T-helper 2 cell (primary cell): ENCODE measurements around the gene GAB3.
"Not testable (repeated sequence)": the region's sequence is repeated elsewhere in the genome, so short reads cannot be mapped to it uniquely, and the experiment has no call there.

ENCODE experiments used
- DNase-seq, 5 experiments: peaks; one replicate each; pipeline versions ENCODE4 v3.0.0 to v3.0.0-alpha.2; 2012 to 2022

Gene GAB3

DNA sequence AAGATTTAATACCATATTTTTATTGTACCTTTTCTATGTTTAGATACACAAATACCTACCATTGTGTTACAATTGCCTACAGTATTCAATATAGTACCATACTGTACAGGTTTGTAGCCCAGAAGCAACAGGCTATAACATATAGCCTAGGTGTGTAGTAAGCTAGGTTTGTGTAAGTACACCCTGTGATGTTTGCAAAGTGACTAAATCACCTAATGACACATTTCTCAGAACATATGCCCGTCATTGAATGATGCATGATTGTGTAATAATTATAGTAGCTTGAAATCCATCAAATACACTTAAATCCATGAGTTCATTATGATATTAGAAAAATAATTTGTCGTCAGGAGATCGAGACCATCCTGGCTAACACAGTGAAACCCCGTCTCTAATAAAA lies 30.8 kb downstream of the GAB3 start:
- no peak for DNase-seq

DNA sequence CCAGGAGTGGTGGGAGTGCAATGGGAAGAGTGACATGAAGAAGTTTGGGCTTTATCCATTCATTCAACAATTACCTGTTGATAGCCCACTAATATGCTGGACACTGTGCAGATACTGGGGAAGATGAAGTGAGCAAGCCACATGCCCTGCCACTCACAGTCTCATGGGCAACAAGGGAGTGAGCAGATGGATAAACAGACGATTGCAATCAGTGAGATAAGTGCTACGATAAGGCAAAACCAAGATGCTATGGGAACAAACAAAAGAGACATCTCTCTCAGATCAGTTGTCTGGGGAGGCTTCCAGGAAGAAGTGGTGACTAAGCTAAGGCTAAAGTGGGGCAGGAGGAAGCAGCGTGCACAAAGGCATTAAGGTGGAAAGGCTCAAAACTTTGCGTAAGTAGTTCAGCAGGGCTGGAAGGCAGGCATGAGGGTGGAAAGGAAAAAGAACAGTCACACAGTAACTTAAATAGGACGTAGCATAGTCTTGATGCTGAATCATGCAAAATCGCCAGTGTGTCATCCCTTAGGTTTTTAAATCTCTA lies 31.7 kb downstream of the GAB3 start:
- DNase-seq: peak in 3 of 5 experiments; percentile 21 to 83 (median 61)

DNA sequence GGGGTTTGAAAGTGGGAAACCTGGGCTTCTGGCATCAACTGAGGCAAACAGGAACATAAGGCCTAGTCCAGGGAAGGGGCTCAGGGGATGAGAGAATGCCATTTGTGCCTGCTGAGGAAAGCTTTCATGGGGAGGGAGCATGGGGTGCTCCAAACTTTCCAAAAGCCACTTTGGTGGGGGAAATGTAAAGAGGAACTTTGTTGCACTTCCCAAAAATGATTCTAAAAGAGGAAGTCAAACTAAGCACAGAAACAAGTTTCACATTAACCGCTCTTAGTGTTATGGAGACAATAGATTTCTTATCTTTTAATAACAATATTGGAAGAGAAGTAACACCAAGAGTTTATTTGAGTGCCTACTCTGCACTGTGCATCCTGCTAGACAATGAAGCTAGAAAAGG lies 32.3 kb downstream of the GAB3 start:
- no peak for DNase-seq

DNA sequence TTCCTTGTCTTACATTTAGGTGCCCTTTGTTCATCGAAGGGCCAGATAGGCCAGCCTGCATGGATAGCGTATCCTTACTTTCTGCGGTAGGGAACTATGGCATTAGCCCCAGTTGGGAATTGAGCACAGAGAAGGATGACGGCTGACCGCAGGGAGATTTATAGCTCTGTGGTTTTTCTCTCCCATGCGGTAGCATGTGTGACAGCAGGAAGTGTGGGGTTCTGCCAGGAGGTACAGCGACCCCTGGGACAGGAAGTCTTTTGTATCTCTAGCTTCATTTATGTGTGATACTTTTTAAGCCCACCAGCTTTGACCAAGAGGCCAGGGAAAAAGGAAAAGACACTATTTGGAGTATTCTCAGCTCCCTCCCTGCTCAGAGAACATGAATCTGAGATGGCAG lies 33.1 kb downstream of the GAB3 start:
- DNase-seq: peak in 2 of 5 experiments; percentile 51 to 57

DNA sequence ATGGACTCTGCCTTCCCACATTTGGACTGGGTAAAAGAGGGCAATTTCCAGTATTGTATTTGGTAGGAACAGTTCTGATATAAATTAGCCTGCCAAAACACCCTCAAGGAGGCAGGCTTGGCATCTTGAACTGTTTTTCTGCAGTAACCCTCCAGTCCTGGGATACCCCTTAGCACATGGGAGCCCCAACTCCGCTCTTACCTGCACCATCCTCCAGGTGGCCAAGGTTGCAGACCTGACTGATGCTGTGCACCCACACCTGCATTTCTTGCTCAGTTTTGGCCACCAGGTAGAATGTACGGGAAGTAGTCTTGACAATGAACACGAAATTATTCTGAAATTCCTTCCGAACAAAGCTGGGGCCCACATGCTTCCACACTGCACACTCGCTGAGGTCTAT lies 35.1 kb downstream of the GAB3 start:
- DNase-seq: no peak

DNA sequence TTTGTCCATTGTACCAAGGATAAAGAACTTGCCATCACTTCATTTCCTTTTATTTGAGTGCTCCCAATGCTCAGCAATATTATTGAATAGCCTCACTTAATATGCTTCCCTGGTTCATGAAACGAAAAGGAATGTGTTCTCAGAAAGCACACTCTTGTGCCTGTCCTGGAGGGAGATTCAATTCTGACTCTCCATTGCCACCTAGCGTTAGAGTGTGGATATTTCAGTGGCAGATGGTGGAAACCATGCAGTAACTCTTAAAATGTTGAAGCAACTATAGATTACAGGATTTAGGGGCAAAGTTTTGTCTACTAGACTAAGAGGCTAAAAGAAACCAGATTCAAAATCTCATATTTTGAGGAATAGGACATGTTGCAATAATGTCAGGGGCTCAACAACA lies 36.0 kb downstream of the GAB3 start:
- DNase-seq: peak in 3 of 5 experiments; percentile 14 to 64 (median 24)

DNA sequence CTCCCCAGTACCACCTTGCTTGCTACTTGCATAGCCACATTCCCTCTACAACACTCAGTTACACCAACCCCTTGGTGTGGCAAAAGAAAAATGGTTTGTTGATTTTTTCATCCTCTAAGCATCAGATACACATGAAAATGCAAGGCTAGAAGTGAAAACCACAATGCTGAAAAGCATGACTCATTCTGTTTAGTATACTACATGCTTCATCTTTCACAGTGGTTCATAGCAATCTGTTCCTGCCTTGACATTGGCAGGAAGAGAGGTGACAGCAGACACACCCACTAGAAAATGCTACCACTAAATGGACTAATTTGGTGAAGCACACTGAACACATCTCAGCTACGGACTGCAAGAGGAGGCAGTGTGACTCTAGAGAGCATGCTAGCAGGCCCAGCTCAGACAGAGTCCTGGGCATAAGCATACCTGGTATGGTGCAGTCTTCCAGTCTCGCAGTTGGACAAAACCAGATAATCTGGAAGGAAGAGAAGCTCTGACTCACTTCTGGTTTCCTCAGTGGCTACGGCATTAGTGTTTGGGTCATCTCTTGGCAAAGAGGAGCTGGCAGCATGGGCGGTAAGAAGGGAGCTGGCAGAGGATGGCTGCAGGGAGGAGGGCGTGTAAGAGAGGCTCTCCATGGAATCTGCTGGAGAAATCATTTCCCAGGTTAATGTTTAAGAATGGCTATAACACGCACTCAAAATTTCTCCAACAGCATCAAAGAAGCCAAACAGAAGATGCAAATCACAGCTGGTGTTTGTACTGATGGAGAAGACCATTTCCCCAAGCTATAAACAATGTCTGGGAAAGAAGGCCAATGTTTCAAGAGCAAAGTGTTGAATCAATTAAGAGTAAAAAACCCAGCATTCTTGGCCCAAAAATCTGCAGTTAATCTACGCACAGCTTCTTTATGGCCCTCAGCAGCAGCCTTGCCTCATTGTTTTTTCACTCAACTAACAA lies 37.8 kb downstream of the GAB3 start:
- peak in 2 of 5 experiments; percentile 62 to 93 for DNase-seq

DNA sequence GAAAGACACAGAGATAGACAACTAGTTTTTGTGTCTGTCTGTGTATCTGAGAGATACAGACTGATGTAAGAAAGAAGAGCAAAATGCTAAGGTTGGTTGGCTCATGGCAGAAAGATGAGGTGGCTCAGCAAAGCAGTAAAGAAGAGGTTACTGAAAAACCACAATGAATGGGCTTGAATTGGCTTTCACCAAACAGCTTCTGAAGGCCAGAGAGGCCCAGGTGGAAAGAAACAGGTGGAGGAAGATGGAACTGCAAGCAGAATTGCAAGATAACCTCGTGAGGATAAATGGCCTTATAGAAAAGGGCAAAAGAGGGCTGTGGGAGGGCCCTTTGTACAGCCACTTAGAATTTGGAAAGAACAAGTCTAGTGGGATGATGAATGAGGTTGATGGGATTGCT lies 39.6 kb downstream of the GAB3 start:
- no peak for DNase-seq

DNA sequence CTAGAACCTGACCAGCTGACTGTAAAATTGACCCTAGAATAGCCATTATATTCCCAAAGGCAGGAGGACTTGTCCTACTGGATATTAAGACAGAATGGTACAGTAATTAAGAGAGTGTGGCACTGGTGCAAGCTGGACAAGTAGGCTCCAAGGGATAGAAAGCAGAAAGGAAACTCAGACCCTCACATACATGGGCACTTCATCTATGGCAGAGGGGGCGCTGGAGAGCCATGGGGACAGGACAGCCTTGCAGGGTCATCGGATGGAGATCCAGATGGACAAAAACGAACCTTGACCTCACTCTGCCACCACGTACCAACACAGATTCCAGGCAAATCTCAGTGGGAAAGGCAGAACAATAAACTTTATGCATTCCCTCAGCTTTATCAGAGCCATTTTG lies 40.6 kb downstream of the GAB3 start:
- no peak for DNase-seq

DNA sequence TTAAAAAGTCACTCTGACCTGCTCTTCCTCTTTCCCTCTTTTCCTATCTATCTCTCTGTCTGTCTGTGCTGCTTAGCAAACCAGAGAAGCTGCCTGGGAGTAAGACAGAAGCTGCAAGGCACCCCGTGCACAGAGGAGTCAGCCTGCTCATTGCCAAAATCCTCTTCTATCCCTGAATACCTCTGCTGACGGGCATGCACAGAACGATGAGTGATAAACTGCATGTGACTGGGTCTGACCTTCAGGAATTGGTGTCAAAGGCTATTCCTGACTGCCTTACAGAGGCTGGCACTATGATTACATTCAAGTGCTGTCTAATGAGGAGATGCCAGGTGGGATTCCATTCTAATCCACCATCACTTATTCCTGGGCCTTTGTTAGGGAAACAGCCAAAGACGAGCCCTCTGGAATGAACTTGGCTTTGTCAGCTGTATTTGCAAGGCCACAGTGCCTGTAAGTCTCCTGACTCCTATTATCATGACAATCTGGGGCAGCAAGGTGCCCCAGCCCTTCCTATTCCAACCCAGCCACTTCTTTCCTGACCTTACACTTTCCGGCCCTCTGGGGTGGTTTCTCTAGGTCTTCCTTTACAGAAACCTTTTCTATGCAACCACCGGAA lies 52.1 kb downstream of the GAB3 start:
- no peak for DNase-seq

DNA sequence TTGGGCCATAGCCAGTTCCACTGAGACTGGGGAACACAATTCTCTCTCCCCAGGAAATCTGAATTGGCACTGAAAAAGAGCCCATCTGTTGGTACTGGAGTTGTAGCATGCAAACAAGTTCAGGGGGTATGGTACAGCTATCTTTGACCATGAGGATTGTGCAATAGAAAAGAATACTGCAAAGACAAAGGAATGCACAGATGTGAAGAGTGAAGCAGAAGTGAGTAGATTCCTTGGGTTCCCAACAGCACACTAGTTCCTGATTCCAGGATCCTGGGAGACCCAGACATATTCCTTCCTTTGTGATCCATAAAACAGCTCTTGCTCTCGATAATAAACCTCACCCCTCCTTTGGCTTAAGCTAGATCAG lies 54.2 kb downstream of the GAB3 start:
- DNase-seq: no peak

DNA sequence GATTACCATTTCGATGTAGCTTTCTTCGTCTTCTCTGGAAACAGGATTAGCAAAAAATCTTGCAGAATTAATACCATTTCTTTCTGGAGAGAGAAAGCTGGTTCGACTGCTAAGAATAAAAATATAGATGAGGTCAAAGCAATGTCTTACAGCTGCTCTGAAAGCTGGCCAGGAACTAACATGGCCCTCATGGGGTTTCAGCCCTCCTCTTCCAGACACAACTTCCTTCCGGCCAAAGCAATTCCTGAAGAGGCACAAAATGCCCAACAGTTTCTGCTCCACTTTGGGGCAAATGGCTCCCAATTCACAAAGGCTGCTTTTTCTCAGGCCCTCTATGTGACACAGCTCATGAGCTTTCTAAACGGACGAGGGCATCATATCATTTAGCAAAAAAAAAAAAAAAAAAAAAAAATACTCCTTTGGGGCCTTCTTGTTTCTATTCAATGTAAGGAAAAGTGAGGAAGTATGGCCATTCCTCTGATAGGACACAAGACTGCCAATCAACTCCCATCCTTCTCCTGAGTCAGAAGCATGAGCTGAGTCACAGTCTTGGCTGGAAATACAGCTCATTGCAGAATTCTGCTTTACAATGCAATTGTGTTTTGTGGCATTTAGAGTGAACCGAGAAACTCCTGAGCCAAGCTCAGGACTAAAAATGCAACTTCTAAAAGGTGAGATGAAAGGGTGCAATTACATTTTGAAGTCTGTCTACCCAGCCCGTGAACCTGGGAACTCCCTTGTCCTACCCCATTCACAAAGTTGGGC lies 54.8 kb downstream of the GAB3 start:
- DNase-seq: no peak

DNA sequence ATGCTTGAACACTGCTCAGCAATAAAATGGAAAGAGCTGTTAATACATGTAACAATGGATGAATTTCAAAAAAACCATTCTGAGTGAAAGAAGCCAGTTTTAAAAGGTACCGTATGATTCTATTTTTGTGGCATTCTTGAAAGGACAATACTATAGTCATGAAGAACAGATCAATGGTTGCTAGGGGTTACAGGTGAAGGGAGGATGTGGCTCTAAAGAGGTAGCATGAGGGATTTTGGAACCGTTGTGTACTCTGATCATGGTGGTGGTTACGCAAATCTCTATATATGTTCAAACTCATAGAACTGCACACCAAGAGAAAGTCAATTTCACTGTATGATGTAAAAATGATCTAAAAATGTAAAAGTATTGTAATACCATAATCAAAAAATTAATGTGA lies 57.5 kb downstream of the GAB3 start:
- no peak for DNase-seq

DNA sequence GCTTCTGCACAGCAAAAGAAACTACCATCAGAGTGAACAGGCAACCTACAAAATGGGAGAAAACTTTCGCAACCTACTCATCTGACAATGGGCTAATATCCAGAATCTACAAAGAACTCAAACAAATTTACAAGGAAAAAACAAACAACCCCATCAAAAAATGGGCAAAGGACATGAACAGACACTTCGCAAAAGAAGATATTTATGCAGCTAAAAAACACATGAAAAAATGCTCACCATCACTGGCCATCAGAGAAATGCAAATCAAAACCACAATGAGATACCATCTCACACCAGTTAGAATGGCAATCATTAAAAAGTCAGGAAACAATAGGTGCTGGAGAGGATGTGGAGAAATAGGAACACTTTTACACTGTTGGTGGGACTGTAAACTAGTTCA lies 60.4 kb downstream of the GAB3 start:
- not testable (repeated sequence) for DNase-seq

DNA sequence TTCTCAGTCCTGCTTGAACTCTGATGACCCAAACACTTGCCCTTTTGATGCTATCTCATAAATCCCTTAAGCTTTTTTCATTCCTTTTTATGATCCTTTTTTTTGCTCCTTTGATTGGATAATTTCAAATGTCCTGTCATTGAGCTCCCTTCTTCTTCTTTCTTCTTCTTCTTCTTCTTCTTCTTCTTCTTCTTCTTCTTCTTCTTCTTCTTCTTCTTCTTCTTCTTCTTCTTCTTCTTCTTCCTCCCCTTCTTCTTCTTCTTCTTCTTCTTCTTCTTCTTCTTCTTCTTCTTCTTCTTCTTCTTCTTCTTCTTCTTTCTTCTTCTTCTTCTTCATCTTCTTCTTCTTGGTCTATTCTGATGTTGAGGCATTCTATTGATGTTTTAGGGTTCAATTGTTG lies 78.8 kb downstream of the GAB3 start:
- not testable (repeated sequence) for DNase-seq

DNA sequence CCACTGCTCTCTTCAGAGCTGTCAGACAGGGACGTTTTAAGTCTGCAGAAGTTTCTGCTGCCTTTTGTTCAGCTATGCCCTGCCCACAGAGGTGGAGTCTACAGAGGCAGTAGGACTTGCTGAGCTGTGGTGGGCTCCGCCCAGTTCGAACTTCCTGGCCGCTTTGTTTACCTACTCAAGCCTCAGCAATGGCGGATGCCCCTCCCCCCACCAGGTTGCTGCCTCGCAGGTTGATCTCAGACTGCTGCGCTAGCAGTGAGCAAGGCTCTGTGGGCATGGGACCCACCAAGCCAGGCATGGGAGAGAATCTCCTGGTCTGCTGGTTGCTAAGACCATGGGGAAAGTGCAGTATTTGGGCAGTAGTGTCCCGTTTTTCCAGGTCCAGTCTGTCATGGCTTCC lies 80.0 kb downstream of the GAB3 start:
- peak in 2 of 5 experiments; percentile 5 to 25 for DNase-seq

DNA sequence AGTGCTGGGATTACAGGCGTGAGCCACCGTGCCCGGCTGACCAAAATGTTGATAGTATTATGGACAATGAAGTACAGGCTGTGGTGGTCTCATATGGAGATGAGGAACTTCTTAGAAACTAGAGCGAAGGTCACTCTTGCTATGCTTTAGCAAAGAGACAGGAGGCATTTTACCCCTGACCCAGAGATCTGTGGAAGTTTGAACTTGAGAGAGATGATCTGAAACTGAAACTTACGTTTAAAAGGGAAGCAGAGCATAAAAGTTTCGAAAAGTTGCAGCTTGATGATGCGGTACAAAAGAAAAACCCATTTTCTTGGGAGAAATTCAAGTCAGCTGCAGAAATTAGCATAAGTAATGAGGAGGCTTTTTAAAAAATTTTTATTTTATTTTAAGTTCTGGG lies 89.0 kb downstream of the GAB3 start:
- no peak for DNase-seq

DNA sequence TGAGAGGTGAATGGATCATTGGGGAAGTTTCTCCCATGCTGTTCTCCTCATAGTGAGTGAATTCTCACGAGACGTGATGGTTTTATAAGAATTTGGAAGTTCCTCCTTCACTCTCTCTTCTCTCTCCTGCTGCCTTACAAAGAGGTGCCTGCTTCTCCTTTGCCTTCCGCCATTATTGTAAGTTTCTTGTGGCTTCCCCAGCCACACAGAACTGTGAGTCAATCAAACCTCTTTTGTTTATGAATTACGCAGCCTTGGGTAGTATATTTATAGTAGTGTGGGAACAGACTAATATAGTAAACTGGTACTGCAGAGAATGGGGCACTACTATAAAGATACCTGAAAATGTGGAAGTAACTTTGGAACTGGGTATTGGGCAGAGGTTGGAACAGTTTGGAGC lies 89.7 kb downstream of the GAB3 start:
- no peak for DNase-seq

DNA sequence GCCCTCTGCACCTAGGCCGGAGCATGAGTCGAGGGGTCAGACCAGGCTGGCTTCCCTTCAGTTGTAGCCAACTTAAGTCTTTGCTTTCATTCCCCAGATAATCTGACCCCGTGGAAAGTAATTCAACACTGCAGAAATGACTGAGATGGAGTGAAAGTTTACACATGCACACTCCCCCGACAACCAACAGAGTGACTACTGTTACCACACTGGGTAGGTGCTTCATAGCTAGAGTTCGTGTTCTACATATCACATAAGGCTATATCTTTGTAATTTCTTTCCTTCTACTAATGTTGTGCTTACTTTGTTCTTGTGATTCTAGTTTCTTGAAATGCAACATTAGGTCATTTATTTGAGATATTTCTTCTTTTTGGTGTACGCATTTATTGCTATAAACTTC lies 90.3 kb downstream of the GAB3 start:
- DNase-seq: peak in 1 of 5 experiments; percentile 41

DNA sequence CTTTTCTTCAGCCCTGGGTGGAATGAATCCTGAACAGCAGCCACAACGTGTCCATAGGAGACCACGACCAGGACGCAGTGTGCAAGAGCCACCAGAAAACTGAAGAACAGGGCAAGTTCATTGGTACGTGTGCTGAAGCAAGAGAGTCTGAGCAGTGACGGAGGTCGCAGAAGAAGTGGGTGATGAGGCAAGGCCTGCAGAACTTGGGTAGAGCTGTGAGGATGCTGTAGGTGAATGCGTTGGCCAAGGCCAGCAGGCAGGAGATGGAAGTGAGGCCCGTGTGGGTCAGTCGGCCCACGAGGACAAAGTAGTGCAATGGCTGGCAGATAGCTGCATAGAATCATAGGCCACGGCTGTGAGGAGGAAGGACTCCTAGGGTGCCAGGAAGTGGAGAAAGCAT lies 91.9 kb downstream of the GAB3 start:
- DNase-seq: no peak

DNA sequence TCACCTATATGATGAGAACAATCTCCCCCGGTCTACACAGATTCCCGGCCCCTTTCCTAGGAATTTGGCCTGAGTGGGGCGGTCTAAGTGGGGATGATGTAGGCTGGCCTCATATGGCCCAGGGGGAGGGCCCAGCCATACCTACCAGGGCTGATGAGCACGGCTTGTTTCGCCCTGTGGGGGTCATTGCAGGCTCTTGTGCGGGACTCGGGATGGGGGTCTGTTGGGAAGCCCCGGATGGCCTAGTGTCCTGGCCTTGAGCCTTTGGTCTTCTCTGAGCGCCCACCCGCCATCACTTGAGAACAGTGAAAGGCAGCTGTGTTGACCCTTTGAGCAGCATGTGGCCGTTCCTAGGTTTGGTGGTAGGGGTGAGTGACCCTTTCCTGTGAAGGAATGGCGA lies 92.7 kb downstream of the GAB3 start:
- DNase-seq: no peak

DNA sequence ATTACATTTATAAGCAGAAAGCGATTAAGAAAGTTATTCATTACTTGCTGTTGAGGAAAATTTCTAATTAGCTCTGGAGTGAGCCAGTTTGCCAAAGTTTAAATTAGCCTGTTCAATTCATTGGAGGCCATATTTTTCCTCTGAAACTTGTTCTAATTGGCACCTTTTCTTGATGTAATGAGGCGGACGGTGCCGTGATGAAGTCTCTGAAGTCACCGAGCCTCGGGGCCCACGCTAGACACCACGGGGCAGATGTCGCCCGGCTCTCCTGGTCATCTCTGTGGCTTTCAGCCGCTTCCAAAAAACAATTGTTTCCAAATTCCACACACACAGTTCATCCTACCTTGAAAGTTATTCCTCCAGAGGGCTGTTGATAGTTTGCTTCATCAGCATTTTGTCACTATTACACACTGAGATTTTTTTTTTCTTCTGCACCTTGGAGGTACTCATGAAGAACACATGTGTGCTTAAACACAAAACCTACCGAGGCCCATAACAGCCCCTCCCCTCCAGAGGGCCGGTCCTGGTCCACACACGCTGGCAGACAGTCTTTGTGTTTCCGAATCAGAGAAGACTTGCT lies 93.6 kb downstream of the GAB3 start:
- no peak for DNase-seq

DNA sequence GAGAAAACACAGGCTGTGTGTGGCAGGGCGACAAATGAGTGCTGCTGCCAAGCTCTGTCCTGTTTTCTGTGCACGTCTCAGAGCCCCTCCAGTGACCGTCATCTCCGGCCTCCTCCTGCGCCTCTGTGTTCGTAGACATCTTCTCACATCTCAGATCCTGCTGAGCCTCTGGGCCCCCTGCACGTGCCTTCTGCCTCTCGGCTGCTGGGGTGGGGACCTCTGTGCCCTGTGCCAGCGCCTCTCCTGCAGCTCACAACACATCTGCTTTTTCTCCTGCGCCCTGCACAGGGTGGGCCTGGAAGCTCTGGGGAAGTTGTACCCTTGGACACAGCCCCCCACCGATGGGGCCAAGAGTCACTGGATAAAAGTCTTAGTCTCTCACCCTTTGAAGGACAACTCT lies 95.1 kb downstream of the GAB3 start:
- no peak for DNase-seq
